HCT116 (cell line): ENCODE results near the gene MYO1A. TPM values are rescaled to one million over a fixed set of nuclear protein-coding genes. Genes with fewer than 3 reads are reported as not detected.

Experiments used
- ATAC-seq: fragments of 200-7000 bp; cut with Tn5 transposase; 2 replicates; pipeline ENCODE4 v1.9.1; 2020; ENCODE audit warnings: mild to moderate bottlenecking, moderate library complexity
- BruUV-seq: library from RNA; stranded (reverse); fragments of 400-500 nt; replicated peaks from 2 replicates; lab custom pipeline; 2021; lab: Mats Ljungman, UMichigan
- CTCF ChIA-PET: fragments of 300-600 bp; sonication (Branson Sonifier 250); formaldehyde crosslinking; loops from one replicate; lab custom pipeline; 2021; ENCODE audit warnings: antibody characterized with exemption; lab: Charles Lee
- POLR2A ChIA-PET: fragments of 300-600, 350-600 bp; sonication (Branson Sonifier 250); formaldehyde crosslinking; loops from one replicate; lab custom pipeline; 2021; ENCODE audit warnings: antibody characterized with exemption; lab: Charles Lee
- RAD21 ChIA-PET, 2 experiments: fragments of 300-600 bp; sonication (Branson Sonifier 250); formaldehyde crosslinking; loops; one replicate each; lab custom pipeline; 2023; ENCODE audit warnings: low total read pairs in 2 of 2; ENCODE audit not compliant: uncharacterized antibody in 2 of 2, unreplicated experiment in 2 of 2, low non-redundant PET in 1 of 2; lab: Charles Lee
- DNase-seq: peaks from one replicate; pipeline ENCODE4 v3.0.0-alpha.2; 2010; ENCODE audit warnings: low read depth, low spot score
- H2AFZ ChIP-seq: fragments of 200-600 bp; shearing (Covaris generic), sonication (generic); 2 replicates; pipeline ENCODE4 v1.6.1; 2017; ENCODE audit warnings: low read depth, mixed run types, mixed read lengths, antibody characterized with exemption, low read length; ENCODE audit not compliant: poor library complexity, severe bottlenecking
- H3K27ac ChIP-seq: 2 replicates; pipeline ENCODE4 v1.5.1; 2012; ENCODE audit warnings: low read depth, low read length
- H3K27me3 ChIP-seq: fragments of 200-600 bp; sonication (generic); 2 replicates; pipeline ENCODE4 v1.6.1; 2016; ENCODE audit warnings: mixed run types, low read length, mixed read lengths; ENCODE audit not compliant: insufficient read depth
- H3K36me3 ChIP-seq, 2 experiments: fragments of 200-500 bp in 1 of 2; fragments of 200-600 bp in 1 of 2; sonication (Bioruptor generic) in 1 of 2; sonication (generic) in 1 of 2; 2 replicates each; pipeline versions ENCODE4 v1.5.1 to v1.6.1; 2014 to 2016; ENCODE audit warnings: low read length in 2 of 2, inconsistent platforms in 1 of 2, mixed read lengths in 1 of 2, mixed run types in 1 of 2; ENCODE audit not compliant: insufficient read depth in 2 of 2, control insufficient read depth in 1 of 2
- H3K4me1 ChIP-seq, 2 experiments: fragments of 200-600 bp in 1 of 2; sonication (generic) in 1 of 2; 2 replicates each; pipeline versions ENCODE4 v1.5.1 to v1.6.1; 2012 to 2017; ENCODE audit warnings: low read length in 2 of 2, inconsistent platforms in 1 of 2, mild to moderate bottlenecking in 1 of 2, mixed read lengths in 1 of 2, mixed run types in 1 of 2, moderate library complexity in 1 of 2; ENCODE audit not compliant: insufficient read depth in 2 of 2, control insufficient read depth in 1 of 2
- H3K4me2 ChIP-seq: fragments of 200-600 bp; sonication (generic); 2 replicates; pipeline ENCODE4 v1.6.1; 2017; ENCODE audit warnings: mixed run types, low read length, mixed read lengths
- H3K4me3 ChIP-seq, 2 experiments: fragments of 200-600 bp in 1 of 2; sonication (generic) in 1 of 2; replicated peaks in 1 of 2; 2 replicates each; pipeline ENCODE4 v1.5.1; 2011 to 2016; ENCODE audit warnings: low read length in 2 of 2, control low read depth in 1 of 2, low read depth in 1 of 2, mild to moderate bottlenecking in 1 of 2, mixed read lengths in 1 of 2, mixed run types in 1 of 2
- H3K79me2 ChIP-seq: fragments of 200-600 bp; sonication (generic); 2 replicates; pipeline ENCODE4 v1.6.1; 2017; ENCODE audit warnings: mild to moderate bottlenecking, mixed run types, low read length, moderate library complexity, mixed read lengths; ENCODE audit not compliant: insufficient read depth
- H3K9ac ChIP-seq: fragments of 200-600 bp; sonication (generic); 2 replicates; pipeline ENCODE4 v1.6.1; 2016; ENCODE audit warnings: low read length, mixed read lengths
- H3K9me2 ChIP-seq: fragments of 200-600 bp; sonication (generic), shearing (Covaris generic); 2 replicates; pipeline ENCODE4 v1.6.1; 2017; ENCODE audit warnings: mixed run types, mild to moderate bottlenecking, moderate library complexity; ENCODE audit not compliant: insufficient read depth
- H3K9me3 ChIP-seq, 2 experiments: fragments of 200-500 bp in 1 of 2; fragments of 200-600 bp in 1 of 2; sonication (Bioruptor generic) in 1 of 2; sonication (generic) in 1 of 2; 2 replicates each; pipeline ENCODE4 v1.6.1; 2014 to 2017; ENCODE audit warnings: low read length in 2 of 2, mixed read lengths in 2 of 2, inconsistent platforms in 1 of 2, low read depth in 1 of 2, mild to moderate bottlenecking in 1 of 2, mixed run types in 1 of 2, moderate library complexity in 1 of 2; ENCODE audit not compliant: control insufficient read depth in 1 of 2, insufficient read depth in 1 of 2
- H4K20me1 ChIP-seq: fragments of 200-600 bp; sonication (generic), shearing (Covaris generic); 2 replicates; pipeline ENCODE4 v1.6.1; 2017; ENCODE audit warnings: mixed run types, mild to moderate bottlenecking, moderate library complexity; ENCODE audit not compliant: insufficient read depth
- CEBPB ChIP-seq: IDR thresholded peaks from 2 replicates; pipeline ENCODE4 v1.6.1; 2012; ENCODE audit warnings: low read depth
- ELF1 ChIP-seq: IDR thresholded peaks from 2 replicates; pipeline ENCODE4 v1.6.1; 2012; ENCODE audit warnings: low read depth, borderline replicate concordance
- FOSL1 ChIP-seq: IDR thresholded peaks from 2 replicates; pipeline ENCODE4 v1.6.1; 2012; ENCODE audit warnings: low read depth
- MAX ChIP-seq: IDR thresholded peaks from 2 replicates; pipeline ENCODE4 v1.6.1; 2012
- RAD21 ChIP-seq: IDR thresholded peaks from 2 replicates; pipeline ENCODE4 v1.6.1; 2012; ENCODE audit warnings: low read depth, mild to moderate bottlenecking
- REST ChIP-seq: IDR thresholded peaks from 2 replicates; pipeline ENCODE4 v1.6.1; 2012; ENCODE audit warnings: low read depth
- SIN3A ChIP-seq: IDR thresholded peaks from 2 replicates; pipeline ENCODE4 v1.6.1; 2012; ENCODE audit warnings: low read depth
- TCF7L2 ChIP-seq: IDR thresholded peaks from 2 replicates; pipeline ENCODE4 v1.7.0; 2011; ENCODE audit warnings: borderline replicate concordance, inconsistent platforms; ENCODE audit not compliant: insufficient read depth, insufficient read length; ENCODE audit errors: extremely low read depth
- intact Hi-C: fragments of 100-400 bp; cut with micrococcal nuclease; formaldehyde crosslinking; loops from 2 replicates; pipeline ENCODE4 v1.10.0; 2022
- total RNA-seq: library from RNA; stranded (reverse); gene quantifications from one replicate; pipeline ENCODE4 v1.2.1, GENCODE V29; 2021; ENCODE audit not compliant: unreplicated experiment
- TF ChIP-seq, protein P1 (sequence below): IDR thresholded peaks from 2 replicates; pipeline ENCODE4 v1.6.1; 2011; ENCODE audit warnings: mild to moderate bottlenecking, low read length, moderate library complexity; ENCODE audit not compliant: insufficient replicate concordance; ENCODE audit errors: extremely low read depth

Gene MYO1A
- total RNA-seq, 1 experiment from 2014 or later, result 0.76 TPM

DNA sequence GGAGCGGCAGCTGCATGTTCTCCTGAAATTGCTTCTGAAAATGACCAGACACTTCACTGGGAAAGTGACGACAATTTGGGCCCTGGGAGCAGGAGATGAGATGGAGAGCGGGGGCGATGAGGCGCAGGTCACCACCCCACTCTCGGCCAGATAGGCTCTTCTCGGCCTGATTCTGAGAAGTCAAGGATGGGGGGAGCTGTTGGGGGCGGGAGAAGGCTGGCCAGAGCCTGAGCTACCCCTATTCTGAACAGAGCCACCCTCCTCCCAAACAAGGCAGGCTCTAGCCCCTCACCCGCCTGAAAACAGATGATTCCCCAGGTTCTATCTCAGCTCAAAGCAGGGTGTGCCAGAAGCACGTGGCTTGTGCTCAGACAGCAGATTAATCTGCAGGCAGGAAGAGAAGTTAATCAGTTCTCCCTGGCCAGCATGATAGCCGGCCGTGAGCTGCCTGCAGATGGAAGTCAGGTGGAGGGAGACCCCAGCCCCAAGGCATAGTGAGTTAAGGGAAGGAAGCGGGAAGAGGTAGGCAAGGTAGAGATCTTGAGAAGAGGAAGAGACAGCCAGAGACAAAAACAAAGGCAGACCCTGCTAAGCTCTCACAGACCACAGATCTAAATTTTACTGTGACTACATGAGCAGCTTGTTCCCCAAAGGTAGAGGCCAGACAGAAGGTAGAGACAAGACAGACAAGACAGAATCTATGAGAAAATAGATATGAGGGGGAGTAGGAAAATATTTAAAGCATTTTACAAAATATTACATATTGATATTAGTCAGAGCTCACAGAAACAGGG, 22.7 kb downstream of the MYO1A start:
- Histone ChIP-seq H3K27ac (no peak overlapping the region), H3K36me3 (no peaks in the 10 kb centered on the region), H3K79me2 (no peaks in the 10 kb centered on the region), H2AFZ (no peak overlapping the region), H3K4me1 (peaks cover 12 to 13% of the 10 kb centered on the region in 2 experiments), H3K9me3 (no peaks in the 10 kb centered on the region), H3K4me3 (no peak overlapping the region), H3K9ac (no peak overlapping the region), H4K20me1 (no peaks in the 10 kb centered on the region), H3K4me2 (no peak overlapping the region), H3K27me3 (peaks cover 6% of the 10 kb centered on the region; the same call in 1 of the 2 replicates), H3K9me2 (no peaks in the 10 kb centered on the region)
- TF ChIP-seq CEBPB (no peak), TCF7L2 (no peak), SIN3A (no peak), MAX (no peak), RAD21 (no peak), FOSL1 (no peak), REST (no peak), ELF1 (no peak)
- TF ChIP-seq, protein P1, sequence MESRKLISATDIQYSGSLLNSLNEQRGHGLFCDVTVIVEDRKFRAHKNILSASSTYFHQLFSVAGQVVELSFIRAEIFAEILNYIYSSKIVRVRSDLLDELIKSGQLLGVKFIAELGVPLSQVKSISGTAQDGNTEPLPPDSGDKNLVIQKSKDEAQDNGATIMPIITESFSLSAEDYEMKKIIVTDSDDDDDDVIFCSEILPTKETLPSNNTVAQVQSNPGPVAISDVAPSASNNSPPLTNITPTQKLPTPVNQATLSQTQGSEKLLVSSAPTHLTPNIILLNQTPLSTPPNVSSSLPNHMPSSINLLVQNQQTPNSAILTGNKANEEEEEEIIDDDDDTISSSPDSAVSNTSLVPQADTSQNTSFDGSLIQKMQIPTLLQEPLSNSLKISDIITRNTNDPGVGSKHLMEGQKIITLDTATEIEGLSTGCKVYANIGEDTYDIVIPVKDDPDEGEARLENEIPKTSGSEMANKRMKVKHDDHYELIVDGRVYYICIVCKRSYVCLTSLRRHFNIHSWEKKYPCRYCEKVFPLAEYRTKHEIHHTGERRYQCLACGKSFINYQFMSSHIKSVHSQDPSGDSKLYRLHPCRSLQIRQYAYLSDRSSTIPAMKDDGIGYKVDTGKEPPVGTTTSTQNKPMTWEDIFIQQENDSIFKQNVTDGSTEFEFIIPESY, result no peak
- POLR2A ChIA-PET, result interaction anchor here (1.1 to 1.3 kb wide), 2 partner anchors 9 to 302 kb away, joined by 3 to 4 read pairs; partner anchors contain the start of gene NACA
- intact Hi-C loops, result no loop called here
- CTCF ChIA-PET, result no interaction called here
- RAD21 ChIA-PET, result no interaction called here
- no peak for ATAC-seq
- BruUV-seq, result no TSS peak
- DNase-seq, result no peak
